Stimulated activated CD4-positive, alpha-beta T cell treated with anti-CD3 and anti-CD28 coated beads, Interleukin-15, amount 100 ng/mL, for 24 hours (primary cell): Measurements from ENCODE around the gene SIGLEC8.
"Not testable (repeated sequence)": the region's sequence is repeated elsewhere in the genome, so short reads cannot be mapped to it uniquely, and the experiment has no call there.

ENCODE experiments used
- DNase-seq: peaks from one replicate; pipeline ENCODE4 v3.0.0-alpha.2; 2020

SIGLEC8 gene

DNA sequence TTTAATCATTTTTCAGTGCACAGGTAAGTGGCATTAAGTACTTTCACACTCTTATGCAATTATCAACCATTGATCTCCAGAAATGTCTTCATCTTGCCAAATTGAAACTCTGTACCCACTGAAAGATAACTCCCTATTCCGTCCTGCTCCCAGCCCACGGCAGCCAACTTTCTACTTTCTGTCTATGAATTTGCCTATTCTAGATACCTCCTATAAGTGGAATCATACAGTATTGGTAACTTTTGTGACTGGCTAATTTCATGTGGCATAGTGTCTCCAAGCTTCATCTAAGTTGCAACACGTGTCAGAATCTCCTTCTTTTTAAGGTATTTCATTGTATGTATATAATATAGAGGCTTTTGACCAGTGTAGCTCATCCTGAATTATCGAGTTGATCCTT lies 14.4 kb upstream of the SIGLEC8 start:
- no peak for DNase-seq

DNA sequence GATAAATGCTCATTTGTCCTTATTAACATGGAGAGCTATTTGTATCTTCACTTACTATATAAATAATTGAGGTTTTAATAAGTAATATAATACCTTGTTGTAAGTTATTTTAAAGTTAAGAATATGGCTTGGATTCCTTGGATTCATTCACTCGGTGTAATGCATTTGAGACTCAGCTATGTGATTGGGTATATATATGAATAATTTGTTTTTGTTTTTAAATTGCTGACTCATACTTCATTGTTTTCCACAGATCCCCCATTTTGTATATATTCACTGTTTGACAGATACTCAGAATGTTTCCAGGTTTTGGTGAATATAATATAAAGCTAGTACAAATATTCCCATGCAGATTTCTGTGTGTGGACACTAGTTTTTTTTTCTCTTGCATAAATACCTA lies 13.3 kb upstream of the SIGLEC8 start:
- DNase-seq = no peak

DNA sequence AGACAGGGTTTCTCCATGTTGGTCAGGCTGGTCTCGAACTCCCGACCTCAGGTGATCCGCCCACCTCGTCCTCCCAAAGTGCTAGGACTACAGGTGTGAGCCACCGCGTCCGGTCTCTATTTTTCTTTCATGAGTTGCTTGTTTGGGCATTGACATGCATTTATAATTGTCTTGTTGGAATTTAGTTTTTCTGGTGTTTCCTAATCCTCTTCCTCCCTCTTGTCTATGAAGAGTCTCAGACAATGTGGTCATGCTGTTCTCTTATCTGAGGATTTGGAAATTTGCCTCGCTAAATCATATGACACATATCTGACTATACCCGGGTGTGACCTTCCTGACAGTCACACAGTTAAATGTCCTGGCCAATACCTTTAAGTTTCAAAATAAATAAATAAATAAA lies 12.7 kb upstream of the SIGLEC8 start:
- DNase-seq = no peak

DNA sequence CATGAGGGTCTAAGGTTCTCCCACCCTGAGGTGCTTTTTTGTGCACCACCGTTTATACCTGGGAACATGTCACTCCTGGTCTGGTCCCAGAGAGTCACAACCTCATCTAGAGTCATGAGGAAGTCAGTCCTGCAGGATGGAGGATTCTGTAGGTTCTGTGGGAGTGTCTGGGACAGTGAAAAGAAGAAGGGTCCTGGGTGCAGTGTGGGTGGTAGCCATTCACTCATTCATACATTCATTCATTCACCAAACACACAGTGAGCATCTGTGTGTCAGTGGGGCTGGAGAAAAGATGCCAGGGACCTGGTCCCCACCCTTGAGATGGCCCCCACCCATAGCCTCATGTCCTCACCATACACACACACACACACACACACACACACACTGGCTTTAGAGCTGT lies 11.4 kb upstream of the SIGLEC8 start:
- DNase-seq = no peak

DNA sequence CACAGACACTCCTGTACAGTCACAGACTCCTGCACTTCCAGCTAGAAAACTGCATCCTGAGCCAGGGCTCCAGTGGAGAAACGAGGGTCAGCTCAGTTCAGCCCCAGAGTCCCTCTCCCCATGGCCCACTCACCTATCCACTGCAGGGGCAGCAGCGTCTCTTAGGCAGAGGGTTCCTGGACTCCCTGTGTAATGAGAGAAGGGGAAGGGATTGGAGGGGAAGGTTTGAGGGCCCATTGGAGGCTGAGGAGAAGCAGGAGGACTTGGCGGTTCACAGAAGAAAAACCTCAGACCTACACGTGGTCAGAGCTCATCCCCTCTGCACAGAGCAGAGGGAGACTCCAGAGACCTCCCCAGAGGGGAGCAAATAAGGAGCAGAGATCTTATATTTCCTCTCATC lies 10.9 kb upstream of the SIGLEC8 start:
- no peak for DNase-seq

DNA sequence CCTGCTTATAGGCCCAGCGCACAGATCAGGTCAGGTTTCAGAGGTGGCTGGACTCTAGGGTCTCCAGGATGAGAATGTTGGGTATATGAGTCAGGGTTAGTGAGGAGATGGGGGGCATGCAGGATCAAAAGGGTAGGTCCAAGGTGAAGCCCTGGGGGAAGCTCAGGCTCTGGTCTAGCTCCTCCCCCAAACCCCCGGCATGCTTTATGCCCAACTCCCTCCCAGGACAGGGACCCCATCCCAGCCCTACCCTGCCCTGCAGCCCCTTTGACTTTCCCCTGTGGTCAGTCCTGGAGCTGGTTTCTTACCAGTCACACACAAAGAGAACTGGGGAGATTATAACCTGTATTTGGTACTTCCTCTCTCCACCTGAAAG lies 10.3 kb upstream of the SIGLEC8 start:
- DNase-seq = no peak

DNA sequence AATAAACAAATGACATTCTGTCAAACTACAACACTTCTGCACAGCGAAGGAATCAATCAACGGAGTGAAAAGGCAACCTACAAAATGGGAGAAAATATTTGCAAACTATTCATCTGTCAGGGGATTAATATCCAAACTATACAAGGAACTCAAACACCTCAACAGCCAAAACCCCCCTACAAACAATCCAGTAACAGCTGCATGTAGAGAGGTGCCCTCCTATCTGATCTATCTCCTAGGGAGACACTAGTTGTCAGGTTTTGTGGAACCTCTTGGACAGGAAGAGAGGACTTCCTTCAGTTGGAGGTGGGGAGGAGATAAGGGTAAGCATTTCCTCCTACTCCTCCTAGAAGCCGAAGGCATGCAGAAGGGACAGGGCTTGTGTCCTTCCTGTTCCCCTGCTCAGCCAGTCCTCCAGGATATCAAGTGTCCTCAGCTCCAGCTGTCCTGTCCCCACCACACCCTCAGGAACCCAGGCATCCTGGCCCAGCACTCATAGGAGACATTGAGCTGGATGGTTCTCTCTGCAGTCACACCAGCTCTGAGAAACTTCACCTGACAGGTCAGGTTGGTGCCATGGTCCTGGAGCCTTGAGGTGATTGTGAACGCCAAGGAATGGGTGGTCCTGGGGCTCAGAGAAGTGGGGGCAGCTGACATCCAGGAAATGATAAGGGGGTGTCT lies 9.8 kb upstream of the SIGLEC8 start:
- DNase-seq = no peak

DNA sequence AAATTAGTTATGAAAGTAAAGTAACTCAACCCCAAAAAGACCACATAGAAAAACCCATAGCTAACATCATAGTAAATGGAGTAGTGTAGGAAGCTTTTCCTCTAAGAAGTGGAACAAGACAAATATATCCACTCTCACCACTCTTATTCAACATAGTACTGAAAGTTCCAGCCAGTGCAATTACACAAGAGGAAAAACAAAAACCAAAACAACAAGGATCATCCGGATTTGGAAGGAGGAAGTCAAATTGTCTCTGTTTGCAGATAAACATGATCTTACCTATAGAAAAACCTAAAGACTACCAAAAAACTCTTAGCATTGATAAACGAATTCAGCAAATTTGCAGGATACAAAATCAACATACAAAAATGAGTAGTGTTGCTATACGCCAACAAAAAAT lies 8.5 kb upstream of the SIGLEC8 start:
- no peak for DNase-seq

DNA sequence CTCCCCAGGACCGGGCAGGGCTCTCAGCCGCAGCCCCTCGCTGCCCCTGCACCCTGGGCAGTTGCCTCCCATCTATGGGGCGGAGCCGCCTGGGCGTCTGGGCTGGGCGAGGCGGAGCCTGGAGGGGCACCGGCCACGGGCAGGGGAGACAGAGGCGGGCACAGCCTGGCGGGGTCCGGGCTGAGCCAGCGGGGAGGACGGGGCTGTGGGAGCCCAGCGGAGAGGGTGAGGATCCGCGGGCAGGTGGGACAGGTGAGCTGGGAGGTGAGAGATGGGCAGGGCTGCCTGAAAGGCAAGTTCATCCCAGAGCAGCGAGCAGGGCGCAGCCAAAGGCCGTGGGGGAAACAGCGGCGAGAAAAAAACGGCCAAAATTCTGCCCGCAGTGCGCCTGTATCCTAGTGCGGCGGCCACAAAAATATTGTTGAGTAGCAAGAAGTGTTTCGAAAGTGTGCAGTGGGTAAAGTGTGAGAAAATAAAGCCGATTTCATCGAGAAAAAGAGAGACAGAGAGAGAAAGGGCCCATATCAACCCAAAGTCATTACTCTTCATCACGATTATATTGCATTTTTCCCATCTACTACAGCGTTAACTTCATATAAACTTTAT lies 5.8 kb upstream of the SIGLEC8 start:
- not testable (repeated sequence) for DNase-seq

DNA sequence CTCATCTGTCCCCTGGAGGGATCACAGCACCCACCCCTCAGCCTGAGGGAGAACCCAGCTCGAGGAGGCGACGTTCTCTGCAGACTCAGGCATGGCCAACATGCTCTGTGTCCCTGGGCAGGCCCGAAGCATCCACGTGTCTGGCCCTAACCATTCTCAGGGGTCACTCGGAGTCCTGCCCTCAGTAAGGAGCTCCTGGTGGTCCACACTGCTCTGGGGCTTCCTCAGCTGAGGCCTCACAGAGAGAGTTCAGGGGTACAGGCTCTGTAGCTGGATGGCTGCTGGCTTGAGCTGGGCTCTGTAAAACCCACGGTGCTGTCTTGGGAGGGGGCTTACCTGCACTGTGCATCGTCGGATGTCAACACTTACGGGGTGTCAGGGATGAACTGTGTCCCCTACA lies 4.4 kb upstream of the SIGLEC8 start:
- no peak for DNase-seq

DNA sequence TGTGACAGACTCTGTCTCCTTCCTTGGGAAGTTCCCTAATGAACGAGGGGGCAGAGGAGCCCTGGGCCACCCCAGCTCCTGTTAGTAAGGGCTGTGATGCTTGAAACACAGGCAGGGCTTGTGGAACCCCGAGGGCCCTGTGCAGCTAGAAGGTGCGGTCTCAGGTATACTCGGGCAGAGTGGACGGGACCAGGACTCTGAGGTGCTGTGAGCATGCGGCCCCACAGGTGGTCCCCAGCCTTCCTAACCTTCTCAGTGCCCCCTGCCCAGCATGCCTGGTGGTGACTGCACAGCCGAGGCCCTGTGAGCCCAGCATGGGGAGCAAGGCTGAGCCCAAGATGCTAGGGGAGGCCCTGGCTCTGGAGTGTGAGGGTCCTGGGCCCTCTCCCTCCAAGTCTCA lies 4.0 kb upstream of the SIGLEC8 start:
- DNase-seq = no peak

DNA sequence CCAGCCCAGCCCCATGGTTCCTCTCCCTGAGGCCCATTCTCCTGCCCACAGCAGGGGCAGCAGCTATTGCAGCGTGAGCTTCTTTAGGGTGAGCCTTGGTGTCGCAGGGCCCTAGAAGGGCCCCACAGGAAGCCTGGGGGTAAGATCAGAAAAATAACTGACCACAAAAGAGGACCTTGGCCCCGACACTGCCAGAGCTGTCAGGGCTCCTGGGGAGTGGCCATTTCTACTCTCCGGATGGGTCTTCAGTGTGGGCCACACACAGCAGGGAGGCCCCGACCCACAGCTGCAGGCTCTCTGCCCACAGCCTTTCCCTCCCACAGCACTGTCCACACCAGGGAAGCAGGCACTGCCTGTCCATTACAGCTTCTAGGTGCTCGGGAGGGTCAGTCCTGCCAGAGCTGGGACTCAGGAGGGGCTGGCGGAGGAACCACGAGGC lies 3.5 kb upstream of the SIGLEC8 start:
- DNase-seq = no peak

DNA sequence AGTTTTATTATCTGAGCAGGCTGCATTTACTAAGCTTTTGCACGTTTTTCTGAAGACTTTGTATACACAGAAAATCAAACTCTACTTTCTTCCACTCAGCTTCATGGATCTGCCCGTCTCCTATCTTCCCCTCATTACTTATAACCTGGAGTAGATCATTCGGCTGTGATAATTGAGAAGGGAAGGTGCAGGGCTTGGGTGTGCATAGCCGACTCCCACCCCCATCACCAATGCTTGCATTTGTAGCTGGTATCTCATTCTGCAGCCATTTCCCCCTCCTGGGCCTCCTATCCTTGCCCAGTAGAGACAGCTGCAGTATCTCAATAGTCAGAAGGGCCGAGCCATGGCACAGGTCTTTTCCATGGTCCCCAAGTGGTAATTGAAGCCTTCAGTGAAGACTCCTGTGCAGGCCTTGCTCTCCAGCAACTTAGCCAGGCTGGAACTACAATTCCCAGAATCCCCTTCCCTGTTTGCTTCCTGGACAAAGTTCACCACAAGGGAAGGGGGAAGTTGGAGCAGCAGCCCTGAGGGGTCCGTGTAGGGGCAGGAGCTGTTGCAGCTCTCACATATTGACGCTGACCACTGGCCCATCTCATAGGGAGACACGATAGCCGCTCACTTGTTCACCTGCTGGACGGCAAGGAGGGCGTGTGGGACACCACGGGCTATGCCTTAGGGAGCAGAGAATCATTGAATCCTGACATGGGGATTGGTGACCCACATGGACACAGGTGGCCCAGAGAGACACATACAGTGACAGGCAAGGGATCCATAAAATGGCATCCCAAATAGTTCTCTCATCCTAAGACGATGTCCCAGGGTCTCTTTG lies 2.1 kb upstream of the SIGLEC8 start:
- no peak for DNase-seq

DNA sequence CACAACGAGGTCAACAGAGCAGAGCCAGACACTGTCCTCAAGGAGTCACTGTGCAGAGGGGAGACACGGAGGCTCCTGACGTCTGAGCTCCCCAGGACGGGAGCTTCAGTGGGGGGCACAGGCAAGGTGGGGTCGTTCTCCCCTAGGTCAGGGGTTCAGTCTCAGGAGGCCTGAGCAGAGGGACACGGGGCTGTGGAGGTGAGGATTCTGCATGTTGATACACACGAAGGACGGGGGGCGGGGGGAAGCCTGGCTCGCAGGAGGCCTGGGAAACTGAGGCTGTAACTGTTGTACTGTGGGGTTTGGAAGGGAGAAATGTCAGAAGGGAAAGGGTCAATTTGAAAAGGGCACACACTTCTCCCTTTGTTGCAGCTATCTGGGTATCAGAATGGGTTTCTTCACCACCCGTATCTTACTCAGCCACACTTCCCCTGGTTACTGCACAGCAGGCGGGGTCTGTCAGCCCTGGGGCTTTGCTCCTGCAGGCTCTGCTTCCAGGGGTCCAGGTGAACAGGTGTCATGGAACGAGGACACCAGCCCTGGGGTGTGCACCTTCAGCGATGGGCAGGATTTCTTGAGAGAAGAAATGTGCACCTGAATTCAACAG lies 748 bp upstream of the SIGLEC8 start:
- DNase-seq = no peak

DNA sequence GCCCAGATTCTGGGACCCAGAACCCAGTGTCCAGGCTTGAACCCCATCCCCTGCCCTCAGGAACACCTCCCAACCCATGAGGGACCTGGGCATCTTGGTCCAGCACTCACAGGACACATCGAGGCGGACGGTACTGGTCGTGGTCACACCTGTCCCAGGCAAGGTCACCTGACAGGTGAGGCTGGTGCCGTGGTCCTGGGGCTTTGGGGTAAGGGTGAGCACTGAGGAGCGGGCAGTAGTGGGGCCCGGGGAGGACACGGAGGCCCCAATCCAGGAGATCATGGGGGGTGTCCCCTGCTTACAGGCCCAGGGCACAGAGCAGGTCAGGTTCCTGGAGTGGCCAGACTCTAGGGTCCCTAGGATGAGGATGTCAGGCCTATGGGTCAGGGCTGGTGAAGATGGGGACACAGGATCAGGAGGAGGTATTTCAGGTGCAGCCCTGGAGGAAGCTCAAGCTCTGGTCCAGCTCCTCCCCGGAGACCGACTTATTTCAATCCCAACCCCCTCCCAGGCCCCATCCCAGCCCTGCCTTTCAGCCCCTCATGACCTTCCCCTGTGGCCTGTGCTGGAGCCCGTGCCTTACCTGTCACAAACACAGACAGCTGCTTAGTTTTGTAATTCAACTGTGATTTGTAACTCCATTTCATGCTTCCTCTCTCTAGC lies 772 bp downstream of the SIGLEC8 start:
- DNase-seq = no peak

DNA sequence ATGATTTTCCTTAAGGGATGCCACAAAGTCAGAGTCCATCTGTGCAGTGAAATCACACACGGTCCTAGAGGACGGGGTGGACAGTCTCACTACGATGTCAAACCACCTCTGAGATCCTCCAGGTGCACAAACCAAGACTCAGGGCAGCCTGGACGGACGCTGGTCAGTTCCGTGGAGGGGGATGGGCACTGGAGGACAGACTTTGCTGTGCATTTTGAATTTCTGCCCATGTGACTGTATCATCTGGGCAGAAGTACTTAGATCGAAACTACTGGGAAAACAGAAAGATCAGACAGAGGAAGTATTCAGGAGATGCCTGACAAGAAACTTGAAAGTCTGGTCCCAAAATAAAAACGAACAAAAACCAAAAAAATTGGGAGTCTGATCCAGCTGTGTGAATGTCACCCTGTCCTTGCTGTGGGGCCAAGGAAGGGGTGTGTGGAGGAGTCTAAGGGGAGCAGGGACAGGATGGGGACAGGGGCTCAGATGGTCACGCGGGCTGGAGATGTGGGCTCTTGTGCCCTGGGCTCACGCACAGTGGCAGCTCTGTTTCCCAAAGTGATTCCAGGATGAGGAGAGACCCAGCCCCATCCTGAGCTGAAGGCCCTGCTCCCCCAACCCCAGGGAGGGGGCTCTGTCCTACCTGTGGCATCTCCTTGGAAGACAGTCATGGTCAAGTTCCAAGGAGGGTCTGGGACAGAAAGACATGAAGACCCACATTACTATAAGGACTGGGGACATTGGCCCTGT lies 1.5 kb downstream of the SIGLEC8 start:
- DNase-seq = no peak

DNA sequence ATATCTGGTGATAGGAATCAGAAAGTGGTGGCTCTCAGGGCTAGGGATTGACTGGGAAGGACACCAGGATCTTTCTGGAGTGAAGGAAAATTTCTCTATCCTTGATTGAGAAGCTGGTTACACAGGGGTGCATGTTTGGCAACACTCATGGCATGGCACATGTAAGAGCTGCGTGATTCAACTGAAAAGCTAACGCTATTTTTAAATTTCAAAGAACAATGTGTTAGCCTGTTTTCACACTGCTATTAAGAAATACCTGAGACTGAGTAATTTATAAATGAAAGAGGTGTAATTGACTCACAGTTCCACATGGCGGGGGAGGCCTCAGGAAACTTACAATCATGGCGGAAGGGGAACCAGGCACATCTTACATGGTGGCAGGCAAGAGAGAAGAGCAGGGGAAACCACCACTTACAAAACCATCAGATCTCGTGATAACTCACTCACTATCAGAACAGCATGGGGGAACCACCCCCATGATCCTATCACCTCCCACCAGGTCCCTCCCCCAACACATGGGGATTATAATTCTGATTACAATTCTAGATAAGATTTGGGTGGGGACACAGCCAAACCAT lies 7.4 kb downstream of the SIGLEC8 start:
- peak; percentile 74 for DNase-seq

DNA sequence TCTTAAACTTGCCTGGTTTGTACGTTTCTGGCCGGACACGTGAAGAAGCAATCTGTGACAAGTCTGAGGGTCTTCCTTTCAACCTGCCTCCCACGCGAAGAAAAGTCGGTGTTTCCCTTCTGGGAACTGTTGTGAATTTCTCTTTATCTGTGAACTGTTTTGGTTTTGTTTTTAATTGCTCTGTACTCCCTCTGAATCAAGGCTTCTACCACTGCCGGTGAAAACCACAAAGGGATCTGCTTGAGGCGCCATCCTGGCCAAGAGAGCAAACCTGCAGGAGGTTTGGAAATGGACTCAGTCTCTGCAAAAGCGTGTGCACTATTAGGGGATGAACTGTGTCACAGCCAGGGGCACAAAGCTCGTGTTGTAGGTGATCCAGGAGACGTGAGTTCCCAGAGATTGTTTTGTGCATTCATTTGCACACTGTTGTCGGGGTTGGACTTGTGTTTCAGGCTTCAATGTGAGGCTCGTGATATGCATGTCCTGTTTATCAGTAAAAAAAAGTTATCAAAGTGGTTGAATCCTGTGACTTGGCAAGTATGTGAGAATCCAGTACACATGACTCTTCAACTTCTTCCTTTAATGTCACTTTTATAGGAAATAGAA lies 9.7 kb downstream of the SIGLEC8 start:
- peak; percentile 75 for DNase-seq

DNA sequence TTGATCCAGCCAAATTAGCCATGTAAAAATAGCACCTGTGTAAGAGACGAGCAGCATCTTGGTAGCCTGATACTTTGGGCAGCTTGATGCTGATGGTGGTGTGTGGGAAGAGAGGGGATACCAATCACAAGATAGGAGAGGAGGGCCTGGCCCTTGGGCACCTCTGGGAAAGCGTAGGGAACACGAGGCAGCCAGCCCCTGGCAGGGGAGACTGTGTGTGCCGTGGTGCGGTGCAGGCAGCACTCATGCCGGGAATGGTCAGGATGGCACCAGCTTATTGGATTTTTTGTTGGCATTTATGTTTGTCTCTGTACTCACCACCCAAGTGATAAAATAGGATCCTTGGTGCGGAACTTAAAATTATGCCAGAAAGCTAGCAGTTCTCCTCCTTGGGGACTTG lies 10.2 kb downstream of the SIGLEC8 start:
- no peak for DNase-seq

DNA sequence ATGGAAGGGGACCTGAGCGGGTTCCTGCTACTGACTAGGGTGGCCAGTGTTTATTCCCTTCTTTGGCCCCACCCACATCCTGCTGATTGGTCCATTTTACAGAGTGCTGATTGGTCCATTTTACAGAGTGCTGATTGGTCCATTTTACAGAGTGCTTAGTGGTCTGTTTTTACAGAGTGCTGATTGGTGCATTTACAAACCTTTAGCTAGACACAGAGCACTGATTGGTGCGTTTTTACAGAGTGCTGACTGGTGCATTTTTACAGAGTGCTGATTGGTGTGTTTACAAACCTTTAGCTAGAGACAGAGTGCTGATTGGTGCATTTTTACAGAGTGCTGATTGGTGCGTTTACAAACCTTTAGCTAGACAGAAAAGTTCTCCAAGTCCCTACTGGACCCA lies 10.7 kb downstream of the SIGLEC8 start:
- DNase-seq = not testable (repeated sequence)
